Measurements from ENCODE around the gene AP1G2.

DNA sequence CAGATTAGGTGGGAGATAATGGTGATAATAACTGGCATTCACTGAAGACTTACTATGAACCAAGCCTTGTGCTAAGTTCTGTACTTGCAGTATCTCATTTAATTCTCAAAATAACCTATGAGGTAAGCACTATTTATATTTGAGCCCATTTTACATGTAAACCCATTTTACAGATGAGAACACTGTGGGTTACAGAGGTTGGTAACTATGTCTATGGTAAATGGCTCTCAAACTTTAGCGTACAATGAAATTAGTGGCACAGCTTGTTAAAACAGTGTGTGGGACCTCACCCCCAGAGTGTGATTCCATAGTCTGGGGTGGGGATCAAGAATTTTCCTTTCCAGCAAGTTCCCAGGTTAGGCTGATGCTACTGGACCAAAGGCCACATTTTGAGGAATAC, 33.2 kb upstream of the AP1G2 start:
- TF ChIP-seq, protein P1, sequence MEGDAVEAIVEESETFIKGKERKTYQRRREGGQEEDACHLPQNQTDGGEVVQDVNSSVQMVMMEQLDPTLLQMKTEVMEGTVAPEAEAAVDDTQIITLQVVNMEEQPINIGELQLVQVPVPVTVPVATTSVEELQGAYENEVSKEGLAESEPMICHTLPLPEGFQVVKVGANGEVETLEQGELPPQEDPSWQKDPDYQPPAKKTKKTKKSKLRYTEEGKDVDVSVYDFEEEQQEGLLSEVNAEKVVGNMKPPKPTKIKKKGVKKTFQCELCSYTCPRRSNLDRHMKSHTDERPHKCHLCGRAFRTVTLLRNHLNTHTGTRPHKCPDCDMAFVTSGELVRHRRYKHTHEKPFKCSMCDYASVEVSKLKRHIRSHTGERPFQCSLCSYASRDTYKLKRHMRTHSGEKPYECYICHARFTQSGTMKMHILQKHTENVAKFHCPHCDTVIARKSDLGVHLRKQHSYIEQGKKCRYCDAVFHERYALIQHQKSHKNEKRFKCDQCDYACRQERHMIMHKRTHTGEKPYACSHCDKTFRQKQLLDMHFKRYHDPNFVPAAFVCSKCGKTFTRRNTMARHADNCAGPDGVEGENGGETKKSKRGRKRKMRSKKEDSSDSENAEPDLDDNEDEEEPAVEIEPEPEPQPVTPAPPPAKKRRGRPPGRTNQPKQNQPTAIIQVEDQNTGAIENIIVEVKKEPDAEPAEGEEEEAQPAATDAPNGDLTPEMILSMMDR (IDR thresholded peaks at IDR 0.05; ENCODE audit: insufficient read depth, low read length): no peak
- TF ChIP-seq SPI1 (IDR thresholded peaks at IDR 0.05; ENCODE audit: borderline replicate concordance, low read depth) (no peak), POLR2AphosphoS5 (IDR thresholded peaks at IDR 0.05; ENCODE audit: low read depth) (no peak)
- TF ChIP-seq, protein P2, sequence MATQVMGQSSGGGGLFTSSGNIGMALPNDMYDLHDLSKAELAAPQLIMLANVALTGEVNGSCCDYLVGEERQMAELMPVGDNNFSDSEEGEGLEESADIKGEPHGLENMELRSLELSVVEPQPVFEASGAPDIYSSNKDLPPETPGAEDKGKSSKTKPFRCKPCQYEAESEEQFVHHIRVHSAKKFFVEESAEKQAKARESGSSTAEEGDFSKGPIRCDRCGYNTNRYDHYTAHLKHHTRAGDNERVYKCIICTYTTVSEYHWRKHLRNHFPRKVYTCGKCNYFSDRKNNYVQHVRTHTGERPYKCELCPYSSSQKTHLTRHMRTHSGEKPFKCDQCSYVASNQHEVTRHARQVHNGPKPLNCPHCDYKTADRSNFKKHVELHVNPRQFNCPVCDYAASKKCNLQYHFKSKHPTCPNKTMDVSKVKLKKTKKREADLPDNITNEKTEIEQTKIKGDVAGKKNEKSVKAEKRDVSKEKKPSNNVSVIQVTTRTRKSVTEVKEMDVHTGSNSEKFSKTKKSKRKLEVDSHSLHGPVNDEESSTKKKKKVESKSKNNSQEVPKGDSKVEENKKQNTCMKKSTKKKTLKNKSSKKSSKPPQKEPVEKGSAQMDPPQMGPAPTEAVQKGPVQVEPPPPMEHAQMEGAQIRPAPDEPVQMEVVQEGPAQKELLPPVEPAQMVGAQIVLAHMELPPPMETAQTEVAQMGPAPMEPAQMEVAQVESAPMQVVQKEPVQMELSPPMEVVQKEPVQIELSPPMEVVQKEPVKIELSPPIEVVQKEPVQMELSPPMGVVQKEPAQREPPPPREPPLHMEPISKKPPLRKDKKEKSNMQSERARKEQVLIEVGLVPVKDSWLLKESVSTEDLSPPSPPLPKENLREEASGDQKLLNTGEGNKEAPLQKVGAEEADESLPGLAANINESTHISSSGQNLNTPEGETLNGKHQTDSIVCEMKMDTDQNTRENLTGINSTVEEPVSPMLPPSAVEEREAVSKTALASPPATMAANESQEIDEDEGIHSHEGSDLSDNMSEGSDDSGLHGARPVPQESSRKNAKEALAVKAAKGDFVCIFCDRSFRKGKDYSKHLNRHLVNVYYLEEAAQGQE (IDR thresholded peaks at IDR 0.05; ENCODE audit: insufficient replicate concordance, low read depth): no peak
